ENCODE results near the gene ABCC12. TPM values are rescaled to one million over a fixed set of nuclear protein-coding genes. Genes with fewer than 3 reads are reported as not detected.

Gene ABCC12
- total and polyA plus RNA-seq, 2 donors (not counting 1 experiment from before 2014, with no cell fraction given): not detected

DNA sequence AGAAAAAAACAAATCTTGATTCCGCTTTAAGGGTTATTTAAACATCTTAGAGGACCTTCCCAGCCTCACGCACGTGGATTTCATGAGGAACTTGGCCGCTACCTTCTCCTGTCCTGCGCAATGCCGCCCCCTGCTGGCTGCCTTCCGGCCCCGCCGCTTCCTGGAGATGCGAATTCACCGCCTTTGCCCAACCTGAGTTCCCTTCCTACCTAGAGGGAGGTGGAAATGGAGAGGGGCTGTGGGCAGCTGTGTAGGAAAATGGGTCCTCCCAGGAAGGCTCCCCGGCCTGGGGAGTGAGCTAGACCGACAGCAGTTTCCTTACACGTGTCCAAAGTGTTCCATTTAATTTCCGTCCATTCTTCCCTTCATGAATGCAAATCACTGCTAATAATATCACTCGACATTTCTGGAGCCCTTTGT is 1.0 kb upstream of the ABCC12 start:
- no peak overlapping the region for H3K4me3 ChIP-seq (replicated peaks in 1 of 4; ENCODE audit: control extremely low read depth in 1 of 4, insufficient read depth in 1 of 4, low read depth in 3 of 4, low read length in 4 of 4)
- DNase-seq (ENCODE audit: low read depth in 2 of 2): peak; percentile 72 to 83
- H3K27me3 ChIP-seq (ENCODE audit: control insufficient read depth, insufficient read depth, low read length): no peaks in the 10 kb centered on the region
- no peaks in the 10 kb centered on the region for H3K4me1 ChIP-seq (ENCODE audit: control insufficient read depth, extremely low read depth, insufficient read depth, low read length)
- H3K79me2 ChIP-seq (ENCODE audit: control insufficient read depth, insufficient read depth, low read length): no peaks in the 10 kb centered on the region
- no peak overlapping the region for H3K9ac ChIP-seq (ENCODE audit: insufficient read depth, low read length)
- no peaks in the 10 kb centered on the region for H3K9me3 ChIP-seq (ENCODE audit: control insufficient read depth, insufficient read depth, low read depth, low read length)
- no peak overlapping the region for H3K27ac ChIP-seq (ENCODE audit: insufficient read depth, low read length)
- no peaks in the 10 kb centered on the region for H4K20me1 ChIP-seq (ENCODE audit: control insufficient read depth, extremely low read depth, insufficient read depth, low read length)
- no peaks in the 10 kb centered on the region for H3K36me3 ChIP-seq (ENCODE audit: control insufficient read depth, insufficient read depth, low read length)
- H2AFZ ChIP-seq (ENCODE audit: low read length): no peak overlapping the region
- TF ChIP-seq, protein P1, sequence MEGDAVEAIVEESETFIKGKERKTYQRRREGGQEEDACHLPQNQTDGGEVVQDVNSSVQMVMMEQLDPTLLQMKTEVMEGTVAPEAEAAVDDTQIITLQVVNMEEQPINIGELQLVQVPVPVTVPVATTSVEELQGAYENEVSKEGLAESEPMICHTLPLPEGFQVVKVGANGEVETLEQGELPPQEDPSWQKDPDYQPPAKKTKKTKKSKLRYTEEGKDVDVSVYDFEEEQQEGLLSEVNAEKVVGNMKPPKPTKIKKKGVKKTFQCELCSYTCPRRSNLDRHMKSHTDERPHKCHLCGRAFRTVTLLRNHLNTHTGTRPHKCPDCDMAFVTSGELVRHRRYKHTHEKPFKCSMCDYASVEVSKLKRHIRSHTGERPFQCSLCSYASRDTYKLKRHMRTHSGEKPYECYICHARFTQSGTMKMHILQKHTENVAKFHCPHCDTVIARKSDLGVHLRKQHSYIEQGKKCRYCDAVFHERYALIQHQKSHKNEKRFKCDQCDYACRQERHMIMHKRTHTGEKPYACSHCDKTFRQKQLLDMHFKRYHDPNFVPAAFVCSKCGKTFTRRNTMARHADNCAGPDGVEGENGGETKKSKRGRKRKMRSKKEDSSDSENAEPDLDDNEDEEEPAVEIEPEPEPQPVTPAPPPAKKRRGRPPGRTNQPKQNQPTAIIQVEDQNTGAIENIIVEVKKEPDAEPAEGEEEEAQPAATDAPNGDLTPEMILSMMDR (conservative IDR thresholded peaks at IDR 0.05 in 1 of 2, IDR thresholded peaks at IDR 0.05 in 1 of 2; ENCODE audit: low read depth in 1 of 2, low read length in 2 of 2): peak; percentile 78 to 93
- no peak for TF ChIP-seq EZH2 (IDR thresholded peaks at IDR 0.05; ENCODE audit: low read length, missing control alignments)
- peak overlapping the region; percentile 17 for H3K4me2 ChIP-seq (ENCODE audit: extremely low read depth, insufficient read depth, low read length)

DNA sequence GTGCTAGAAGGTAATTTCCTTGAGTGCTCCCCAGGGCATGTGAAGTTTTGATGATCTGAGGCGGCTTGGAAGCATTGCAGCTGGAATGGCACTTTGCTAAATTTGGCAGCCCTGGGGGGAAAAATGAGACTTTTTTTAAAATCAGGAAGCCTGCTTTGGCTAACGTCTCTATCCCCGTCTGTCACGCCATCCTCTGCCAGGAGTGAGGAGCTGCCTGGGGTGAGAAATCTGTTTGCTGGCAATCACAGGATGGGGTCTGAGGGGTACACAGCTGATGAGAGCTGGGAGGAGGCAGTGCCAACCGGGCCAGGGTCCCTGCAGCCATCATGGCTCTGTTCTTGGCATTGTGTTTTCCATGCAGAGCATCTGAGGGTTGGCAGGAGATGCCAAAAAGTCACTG is 2.0 kb downstream of the ABCC12 start:
- Histone ChIP-seq H3K4me2 (ENCODE audit: extremely low read depth, insufficient read depth, low read length) (no peak overlapping the region), H3K9ac (ENCODE audit: insufficient read depth, low read length) (no peak overlapping the region), H2AFZ (ENCODE audit: low read length) (no peak overlapping the region), H3K9me3 (ENCODE audit: control insufficient read depth, insufficient read depth, low read depth, low read length) (no peaks in the 10 kb centered on the region), H3K27ac (ENCODE audit: insufficient read depth, low read length) (no peak overlapping the region), H3K4me3 (replicated peaks in 1 of 4; ENCODE audit: control extremely low read depth in 1 of 4, insufficient read depth in 1 of 4, low read depth in 3 of 4, low read length in 4 of 4) (no peak overlapping the region), H3K79me2 (ENCODE audit: control insufficient read depth, insufficient read depth, low read length) (no peaks in the 10 kb centered on the region), H3K36me3 (ENCODE audit: control insufficient read depth, insufficient read depth, low read length) (no peaks in the 10 kb centered on the region), H3K4me1 (ENCODE audit: control insufficient read depth, extremely low read depth, insufficient read depth, low read length) (no peaks in the 10 kb centered on the region), H3K27me3 (ENCODE audit: control insufficient read depth, insufficient read depth, low read length) (no peaks in the 10 kb centered on the region), H4K20me1 (ENCODE audit: control insufficient read depth, extremely low read depth, insufficient read depth, low read length) (no peaks in the 10 kb centered on the region)
- TF ChIP-seq EZH2 (IDR thresholded peaks at IDR 0.05; ENCODE audit: low read length, missing control alignments): no peak
- TF ChIP-seq, protein P1 (conservative IDR thresholded peaks at IDR 0.05 in 1 of 2, IDR thresholded peaks at IDR 0.05 in 1 of 2; ENCODE audit: low read depth in 1 of 2, low read length in 2 of 2): no peak
- DNase-seq (ENCODE audit: low read depth in 2 of 2): no peak

DNA sequence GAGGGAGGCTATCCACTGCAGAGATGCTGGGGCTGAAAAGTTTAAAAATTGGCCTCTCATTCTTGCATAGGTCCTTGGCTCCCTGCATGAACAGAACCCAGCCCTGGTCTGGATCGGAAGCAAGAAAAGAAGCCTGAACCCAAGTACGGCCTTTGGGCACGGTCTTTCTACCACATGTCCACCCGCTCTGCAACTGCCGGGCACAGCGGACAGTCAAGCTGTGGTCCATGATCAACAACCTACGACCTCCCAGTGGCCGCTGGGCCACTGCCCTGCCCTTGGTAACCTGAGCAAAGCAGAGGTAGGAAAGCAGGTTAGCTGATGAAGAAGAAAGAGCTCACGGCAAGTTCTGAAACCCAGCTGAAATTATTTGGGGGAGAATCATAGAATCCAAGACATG is 3.6 kb downstream of the ABCC12 start:
- H3K9ac ChIP-seq (ENCODE audit: insufficient read depth, low read length): no peak overlapping the region
- no peaks in the 10 kb centered on the region for H3K4me1 ChIP-seq (ENCODE audit: control insufficient read depth, extremely low read depth, insufficient read depth, low read length)
- H3K4me3 ChIP-seq (replicated peaks in 1 of 4; ENCODE audit: control extremely low read depth in 1 of 4, insufficient read depth in 1 of 4, low read depth in 3 of 4, low read length in 4 of 4): no peak overlapping the region
- H3K4me2 ChIP-seq (ENCODE audit: extremely low read depth, insufficient read depth, low read length): no peak overlapping the region
- no peak overlapping the region for H2AFZ ChIP-seq (ENCODE audit: low read length)
- no peaks in the 10 kb centered on the region for H3K36me3 ChIP-seq (ENCODE audit: control insufficient read depth, insufficient read depth, low read length)
- no peaks in the 10 kb centered on the region for H3K79me2 ChIP-seq (ENCODE audit: control insufficient read depth, insufficient read depth, low read length)
- H3K9me3 ChIP-seq (ENCODE audit: control insufficient read depth, insufficient read depth, low read depth, low read length): no peaks in the 10 kb centered on the region
- no peak for TF ChIP-seq EZH2 (IDR thresholded peaks at IDR 0.05; ENCODE audit: low read length, missing control alignments)
- TF ChIP-seq, protein P1 (conservative IDR thresholded peaks at IDR 0.05 in 1 of 2, IDR thresholded peaks at IDR 0.05 in 1 of 2; ENCODE audit: low read depth in 1 of 2, low read length in 2 of 2): no peak
- DNase-seq (ENCODE audit: low read depth in 2 of 2): no peak
- no peaks in the 10 kb centered on the region for H3K27me3 ChIP-seq (ENCODE audit: control insufficient read depth, insufficient read depth, low read length)
- no peaks in the 10 kb centered on the region for H4K20me1 ChIP-seq (ENCODE audit: control insufficient read depth, extremely low read depth, insufficient read depth, low read length)
- H3K27ac ChIP-seq (ENCODE audit: insufficient read depth, low read length): no peak overlapping the region
